ENCODE results near the gene DLGAP3.
"Not testable (repeated sequence)": the region's sequence is repeated elsewhere in the genome, so short reads cannot be mapped to it uniquely, and the experiment has no call there.

DLGAP3 gene

GRCh38 chr1:34929497-34929852 is at the start of gene DLGAP3:
DLGAP3 (minus strand) TSS chr1:34929650; CDS start chr1:34905383, 24,267 bp downstream.
- DNase-seq = peak; percentile 32

- no peak for DNase-seq
Observed at GRCh38 chr1:34978921-34979320, 49.5 kb upstream of the DLGAP3 start.

GRCh38 chr1:34977858-34978257 is 48.4 kb upstream of the DLGAP3 start:
- DNase-seq = no peak

GRCh38 chr1:34977210-34977471 is 47.7 kb upstream of the DLGAP3 start:
- no peak for DNase-seq

GRCh38 chr1:34976384-34977209 is 47.1 kb upstream of the DLGAP3 start:
- no peak for DNase-seq

GRCh38 chr1:34975771-34976170 is 46.3 kb upstream of the DLGAP3 start:
- no peak for DNase-seq

- DNase-seq = no peak
Observed at GRCh38 chr1:34975338-34975737, 45.9 kb upstream of the DLGAP3 start.

GRCh38 chr1:34974626-34975025 is 45.2 kb upstream of the DLGAP3 start:
- no peak for DNase-seq

GRCh38 chr1:34973326-34973725 is 43.9 kb upstream of the DLGAP3 start:
- no peak for DNase-seq

GRCh38 chr1:34970829-34971228 is 41.4 kb upstream of the DLGAP3 start:
- peak; percentile 56 for DNase-seq

GRCh38 chr1:34970220-34970735 is 40.8 kb upstream of the DLGAP3 start:
- no peak for DNase-seq

- not testable (repeated sequence) for DNase-seq
Observed at GRCh38 chr1:34968297-34968696, 38.8 kb upstream of the DLGAP3 start.

GRCh38 chr1:34967672-34968071 is 38.2 kb upstream of the DLGAP3 start:
- not testable (repeated sequence) for DNase-seq

- no peak for DNase-seq
Observed at GRCh38 chr1:34965597-34965996, 36.1 kb upstream of the DLGAP3 start.

GRCh38 chr1:34950428-34950827 is 21.0 kb upstream of the DLGAP3 start:
- no peak for DNase-seq

GRCh38 chr1:34948739-34949138 is 19.3 kb upstream of the DLGAP3 start:
- DNase-seq = not testable (repeated sequence)

GRCh38 chr1:34947641-34948314 is 18.3 kb upstream of the DLGAP3 start:
- not testable (repeated sequence) for DNase-seq

GRCh38 chr1:34946211-34946610 is 16.8 kb upstream of the DLGAP3 start:
- peak; percentile 34 for DNase-seq

- not testable (repeated sequence) for DNase-seq
Observed at GRCh38 chr1:34941798-34942197, 12.3 kb upstream of the DLGAP3 start.

- DNase-seq = no peak
Observed at GRCh38 chr1:34930702-34931071, 1.2 kb upstream of the DLGAP3 start.

- DNase-seq = no peak
Observed at GRCh38 chr1:34929853-34930701, 627 bp upstream of the DLGAP3 start.

GRCh38 chr1:34928699-34929496 is 552 bp downstream of the DLGAP3 start:
- peak; percentile 21 for DNase-seq

All from NCI-H526 treated with DMSO at 0.1 percent for 48 hours (cell line).